Esophagus squamous epithelium (tissue), 4 donors: ENCODE data around the gene SERPINA1.

Experiments
- CTCF ChIP-seq, 6 experiments: fragments of 450-650 bp in 4 of 6; fragments of 200-600 bp in 2 of 6; sonication (generic) in 2 of 6; IDR thresholded peaks; one replicate each; pipeline ENCODE4 v1.5.1; 2016 to 2019; ENCODE audit warnings: antibody characterized with exemption in 6 of 6, mild to moderate bottlenecking in 4 of 6, moderate library complexity in 4 of 6
- POLR2A ChIP-seq, 4 donors: fragments of 450-650 bp; IDR thresholded peaks; one replicate each; pipeline ENCODE4 v1.6.1; 2017; ENCODE audit warnings: antibody characterized with exemption in 4 of 4, mild to moderate bottlenecking in 4 of 4, moderate library complexity in 3 of 4

DNA sequence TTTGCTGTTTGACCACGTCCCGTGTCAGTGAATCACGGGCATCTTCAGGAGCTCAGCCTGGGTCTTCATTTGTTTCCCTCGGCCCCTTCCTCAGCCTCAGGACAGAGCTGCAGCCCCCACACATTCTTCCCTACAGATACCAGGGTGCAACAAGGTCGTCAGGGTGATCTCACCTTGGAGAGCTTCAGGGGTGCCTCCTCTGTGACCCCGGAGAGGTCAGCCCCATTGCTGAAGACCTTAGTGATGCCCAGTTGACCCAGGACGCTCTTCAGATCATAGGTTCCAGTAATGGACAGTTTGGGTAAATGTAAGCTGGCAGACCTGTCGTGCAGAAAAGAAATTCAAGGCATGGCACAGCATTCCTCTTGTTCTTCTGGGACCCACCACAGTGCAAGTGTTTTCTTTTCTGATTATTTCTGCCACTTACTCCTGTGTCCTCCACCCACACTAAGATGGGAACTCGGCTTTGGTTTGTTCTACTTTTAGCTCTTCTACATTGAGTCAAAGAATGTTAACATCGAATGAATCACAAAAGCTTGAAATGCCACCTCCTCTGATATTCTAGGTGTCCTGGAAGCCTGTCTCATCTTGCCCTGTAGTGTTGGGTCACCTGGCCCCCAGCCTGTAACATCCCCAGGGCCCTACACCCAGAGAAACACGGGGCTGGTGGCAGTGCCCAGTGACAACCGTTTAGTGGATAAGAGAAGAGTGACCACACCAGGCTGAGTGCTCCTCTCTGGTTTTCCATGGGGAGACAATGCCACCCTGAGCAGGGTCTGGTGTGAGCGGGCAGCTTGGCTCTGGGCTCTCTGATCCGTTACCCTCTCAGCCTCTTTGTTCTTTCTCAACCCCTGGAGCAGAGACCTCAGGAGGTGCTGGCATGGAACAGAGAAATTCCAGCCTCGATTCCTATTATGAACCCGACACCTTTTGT is 8.8 kb downstream of the SERPINA1 start:
- TF ChIP-seq CTCF (IDR thresholded peaks at IDR 0.05), result no peak
- no peak for TF ChIP-seq POLR2A (IDR thresholded peaks at IDR 0.05)
